Stimulated activated naive CD4-positive, alpha-beta T cell treated with Interleukin-2 at 50 U/mL for 16 hours (primary cell): ENCODE measurements around the gene TEX261.

Experiments
- DNase-seq: peaks from one replicate; lab custom pipeline; 2025; lab: John Stamatoyannopoulos, UW

TEX261 gene

DNA sequence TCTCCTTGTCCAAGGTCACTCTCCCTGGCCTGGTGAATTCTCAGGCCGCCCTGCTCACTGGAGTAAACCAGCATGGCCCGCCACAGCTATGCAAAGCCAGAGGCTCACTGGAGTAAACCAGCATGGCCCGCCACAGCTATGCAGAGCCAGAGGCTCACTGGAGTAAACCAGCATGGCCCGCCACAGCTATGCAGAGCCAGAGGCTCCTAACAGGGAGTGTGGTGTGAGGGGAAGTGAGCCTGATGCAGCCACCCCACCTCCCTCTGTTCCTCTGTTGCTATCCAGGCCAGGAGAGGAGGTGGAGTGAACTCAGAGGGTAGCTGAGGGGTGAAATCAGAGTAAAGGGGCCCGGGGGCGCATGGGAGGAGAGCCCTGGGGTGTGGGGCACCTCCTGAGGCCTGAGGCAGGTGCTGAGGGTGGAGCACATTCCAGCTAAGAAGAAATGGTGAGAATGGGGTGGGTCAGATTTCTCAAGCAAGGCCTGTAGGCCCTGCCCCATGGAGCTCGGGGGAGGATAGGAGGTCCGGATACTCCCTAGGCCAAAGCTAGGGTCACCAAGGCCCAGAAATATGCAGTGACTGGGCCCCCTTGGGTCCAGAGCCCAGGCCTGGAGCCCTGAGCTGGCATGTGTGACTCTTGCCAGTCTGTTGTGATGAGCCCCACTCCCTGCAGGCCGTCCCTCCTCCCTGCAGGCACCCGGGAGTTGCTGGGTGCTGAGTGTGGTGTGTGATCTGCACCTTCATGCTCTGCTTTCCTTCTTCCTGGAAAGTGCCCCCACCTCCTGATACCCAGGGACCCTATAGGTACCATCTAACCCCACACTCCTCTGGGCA, 57.5 kb downstream of the TEX261 start:
- DNase-seq: no peak

DNA sequence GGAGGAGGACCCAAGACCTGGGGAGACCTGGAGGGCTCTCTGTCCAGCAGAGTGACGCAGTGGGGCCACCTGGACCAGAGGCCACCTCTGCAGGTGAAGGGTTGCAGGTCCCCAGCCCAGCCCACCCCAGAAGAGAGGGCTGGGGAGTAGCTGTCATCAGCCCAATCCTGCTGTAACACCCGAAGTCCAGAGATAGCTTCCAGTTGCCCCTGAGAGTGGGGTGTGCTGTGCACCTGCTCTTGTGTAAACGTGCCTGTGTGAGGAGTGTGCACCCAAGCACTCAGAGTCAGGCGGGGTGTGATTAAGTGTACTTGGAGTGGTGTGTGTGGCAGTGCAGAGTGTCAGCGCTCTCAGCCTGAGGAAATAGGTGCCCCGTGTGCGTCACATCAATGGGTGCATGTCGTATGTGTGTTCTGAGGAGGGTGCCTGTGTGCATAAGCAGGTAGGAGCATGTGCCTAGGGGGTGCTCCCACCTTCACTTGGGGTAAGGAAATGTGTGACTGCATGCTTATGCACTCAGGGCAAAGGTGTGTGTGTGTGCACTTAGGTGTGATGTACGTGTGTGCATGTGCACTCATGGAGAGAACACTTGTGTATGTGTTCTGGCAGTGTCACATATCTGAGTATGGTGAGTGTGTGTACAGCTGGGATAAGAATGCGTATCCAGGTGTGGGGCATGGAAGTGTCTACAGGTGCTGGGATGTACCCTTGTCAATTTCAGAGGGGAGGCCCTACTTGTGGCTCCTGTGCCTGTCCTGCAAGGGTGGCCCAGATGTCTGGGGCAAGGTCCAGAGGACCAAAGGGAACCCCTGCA, 58.3 kb downstream of the TEX261 start:
- no peak for DNase-seq
